Hepatocyte (in vitro differentiated cells): Measurements from ENCODE around the gene IFNL3. TPM values are rescaled to one million over a fixed set of nuclear protein-coding genes. Genes with fewer than 3 reads are reported as not detected.

ENCODE experiments used
- DNase-seq: peaks from one replicate; pipeline ENCODE4 v3.0.0-alpha.2; 2016; ENCODE audit warnings: low spot score
- H2AFZ ChIP-seq: fragments of 200-600 bp; sonication (generic); 2 replicates; pipeline ENCODE4 v1.6.0; 2016; ENCODE audit warnings: antibody characterized with exemption, mild to moderate bottlenecking
- H3K27ac ChIP-seq: fragments of 200-600 bp; sonication (generic); 2 replicates; pipeline ENCODE4 v1.5.1; 2016; ENCODE audit warnings: mild to moderate bottlenecking
- H3K27me3 ChIP-seq: fragments of 200-600 bp; sonication (generic); 2 replicates; pipeline ENCODE4 v1.6.1; 2016
- H3K36me3 ChIP-seq: fragments of 200-600 bp; sonication (generic); replicated peaks from 2 replicates; pipeline ENCODE4 v1.5.1; 2016; ENCODE audit warnings: low read depth; ENCODE audit not compliant: insufficient read depth
- H3K4me1 ChIP-seq: fragments of 200-600 bp; sonication (generic); 2 replicates; pipeline ENCODE4 v1.5.1; 2016; ENCODE audit warnings: mild to moderate bottlenecking, moderate library complexity; ENCODE audit not compliant: insufficient read depth
- H3K4me2 ChIP-seq: fragments of 200-600 bp; sonication (generic); 2 replicates; pipeline ENCODE4 v1.6.0; 2016
- H3K4me3 ChIP-seq: fragments of 200-600 bp; sonication (generic); 2 replicates; pipeline ENCODE4 v1.5.1; 2016; ENCODE audit warnings: mild to moderate bottlenecking
- H3K79me2 ChIP-seq: fragments of 200-600 bp; sonication (generic); 2 replicates; pipeline ENCODE4 v1.6.0; 2017; ENCODE audit warnings: mild to moderate bottlenecking
- H3K9me2 ChIP-seq: fragments of 200-600 bp; sonication (generic); replicated peaks from 2 replicates; pipeline ENCODE4 v1.6.0; 2017; ENCODE audit warnings: mild to moderate bottlenecking; ENCODE audit not compliant: insufficient read depth
- H3K9me3 ChIP-seq: fragments of 200-600 bp; sonication (generic); 2 replicates; pipeline ENCODE4 v1.5.1; 2016; ENCODE audit warnings: low read depth, mild to moderate bottlenecking
- H4K20me1 ChIP-seq: fragments of 200-600 bp; sonication (generic); 2 replicates; pipeline ENCODE4 v1.6.0; 2016; ENCODE audit warnings: mild to moderate bottlenecking; ENCODE audit not compliant: insufficient read depth, poor library complexity, severe bottlenecking
- EZH2 ChIP-seq: fragments of 200-600 bp; sonication (generic); IDR thresholded peaks from 2 replicates; pipeline ENCODE4 v1.6.1; 2016; ENCODE audit warnings: antibody characterized with exemption, mild to moderate bottlenecking, borderline replicate concordance
- EZH2phosphoT487 ChIP-seq: fragments of 200-600 bp; sonication (generic); IDR thresholded peaks from one replicate; pipeline ENCODE4 v1.6.1; 2018; ENCODE audit warnings: antibody characterized with exemption, mild to moderate bottlenecking, low read depth, moderate library complexity; ENCODE audit not compliant: unreplicated experiment, severe bottlenecking
- WGBS: methylation state at CpG from one replicate; pipeline ENCODE4 v1.1.6; 2016; ENCODE audit warnings: low lambda C conversion rate; ENCODE audit errors: missing lambda C conversion rate; 5-methylcytosine and 5-hydroxymethylcytosine counted together
- polyA plus RNA-seq: library from polyadenylated mRNA; unstranded; fragments of >200 nt; fragmentation: Nextera tagmentation; extraction: Ambion mirVana; gene quantifications from 2 replicates; pipeline ENCODE4 v1.2.1, GENCODE V29; 2016
- total RNA-seq: library from RNA; depleted of rRNA; stranded (reverse); fragments of >200 nt; gene quantifications from 2 replicates; pipeline ENCODE4 v1.2.3, GENCODE V29; 2014
- TF ChIP-seq, protein P1 (sequence below): fragments of 200-600 bp; sonication (generic); IDR thresholded peaks from 2 replicates; pipeline ENCODE4 v1.5.1; 2016; ENCODE audit warnings: antibody characterized with exemption, mild to moderate bottlenecking; ENCODE audit not compliant: poor library complexity

The IFNL3 gene
- total and polyA plus RNA-seq, 2 experiments from 2014 or later = not detected

DNA sequence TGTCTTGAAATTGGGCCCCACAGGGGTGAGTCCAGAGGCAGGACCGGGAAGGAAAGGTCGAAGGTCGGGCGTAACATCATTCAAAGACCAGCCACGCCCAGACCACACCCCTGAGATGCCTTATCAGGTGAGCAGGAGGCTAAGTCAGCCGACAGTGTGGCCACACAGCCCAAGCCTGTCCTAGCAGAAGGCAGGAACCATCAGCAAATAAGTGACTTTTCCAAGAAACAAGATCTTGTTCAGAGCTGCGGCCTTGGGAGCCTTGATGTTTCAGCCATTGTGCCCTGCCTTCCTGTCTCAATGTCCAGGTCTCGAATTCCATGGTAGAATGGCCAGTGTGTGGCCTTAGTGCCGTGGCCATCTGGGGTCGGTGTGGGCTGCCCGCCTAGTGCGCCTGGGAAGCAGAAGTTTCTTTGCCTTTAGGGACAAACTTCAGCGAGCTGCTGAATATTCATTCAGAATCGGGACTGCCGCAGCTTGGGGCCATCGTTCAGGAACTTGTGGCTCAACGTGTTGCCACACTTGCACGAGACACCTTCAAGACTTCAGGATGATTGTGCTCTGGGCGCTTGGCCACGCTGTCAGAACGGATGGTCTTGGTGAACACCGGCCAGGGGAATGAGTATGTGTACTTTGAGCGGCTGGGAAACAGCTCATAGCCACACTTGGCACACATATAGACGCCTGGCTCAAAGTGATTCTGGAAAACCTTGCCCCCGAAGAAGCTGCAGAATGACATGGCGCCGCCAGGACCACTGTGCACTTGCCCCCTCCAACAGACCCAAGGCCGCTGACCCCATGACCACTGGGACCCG is 9.9 kb upstream of the IFNL3 start:
- Histone ChIP-seq H3K27ac (no peak overlapping the region), H4K20me1 (no peaks in the 10 kb centered on the region), H3K9me3 (no peaks in the 10 kb centered on the region), H3K36me3 (no peaks in the 10 kb centered on the region), H3K4me3 (no peak overlapping the region), H2AFZ (no peak overlapping the region), H3K4me2 (no peak overlapping the region), H3K9me2 (no peaks in the 10 kb centered on the region), H3K4me1 (no peaks in the 10 kb centered on the region), H3K79me2 (no peaks in the 10 kb centered on the region), H3K27me3 (peaks cover 5% of the 10 kb centered on the region)
- DNase-seq = no peak
- WGBS = 89% methylated on average over 29 of the region's 29 CpGs
- TF ChIP-seq EZH2phosphoT487 = no peak
- TF ChIP-seq EZH2 = no peak
- TF ChIP-seq, protein P1, sequence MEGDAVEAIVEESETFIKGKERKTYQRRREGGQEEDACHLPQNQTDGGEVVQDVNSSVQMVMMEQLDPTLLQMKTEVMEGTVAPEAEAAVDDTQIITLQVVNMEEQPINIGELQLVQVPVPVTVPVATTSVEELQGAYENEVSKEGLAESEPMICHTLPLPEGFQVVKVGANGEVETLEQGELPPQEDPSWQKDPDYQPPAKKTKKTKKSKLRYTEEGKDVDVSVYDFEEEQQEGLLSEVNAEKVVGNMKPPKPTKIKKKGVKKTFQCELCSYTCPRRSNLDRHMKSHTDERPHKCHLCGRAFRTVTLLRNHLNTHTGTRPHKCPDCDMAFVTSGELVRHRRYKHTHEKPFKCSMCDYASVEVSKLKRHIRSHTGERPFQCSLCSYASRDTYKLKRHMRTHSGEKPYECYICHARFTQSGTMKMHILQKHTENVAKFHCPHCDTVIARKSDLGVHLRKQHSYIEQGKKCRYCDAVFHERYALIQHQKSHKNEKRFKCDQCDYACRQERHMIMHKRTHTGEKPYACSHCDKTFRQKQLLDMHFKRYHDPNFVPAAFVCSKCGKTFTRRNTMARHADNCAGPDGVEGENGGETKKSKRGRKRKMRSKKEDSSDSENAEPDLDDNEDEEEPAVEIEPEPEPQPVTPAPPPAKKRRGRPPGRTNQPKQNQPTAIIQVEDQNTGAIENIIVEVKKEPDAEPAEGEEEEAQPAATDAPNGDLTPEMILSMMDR = no peak

DNA sequence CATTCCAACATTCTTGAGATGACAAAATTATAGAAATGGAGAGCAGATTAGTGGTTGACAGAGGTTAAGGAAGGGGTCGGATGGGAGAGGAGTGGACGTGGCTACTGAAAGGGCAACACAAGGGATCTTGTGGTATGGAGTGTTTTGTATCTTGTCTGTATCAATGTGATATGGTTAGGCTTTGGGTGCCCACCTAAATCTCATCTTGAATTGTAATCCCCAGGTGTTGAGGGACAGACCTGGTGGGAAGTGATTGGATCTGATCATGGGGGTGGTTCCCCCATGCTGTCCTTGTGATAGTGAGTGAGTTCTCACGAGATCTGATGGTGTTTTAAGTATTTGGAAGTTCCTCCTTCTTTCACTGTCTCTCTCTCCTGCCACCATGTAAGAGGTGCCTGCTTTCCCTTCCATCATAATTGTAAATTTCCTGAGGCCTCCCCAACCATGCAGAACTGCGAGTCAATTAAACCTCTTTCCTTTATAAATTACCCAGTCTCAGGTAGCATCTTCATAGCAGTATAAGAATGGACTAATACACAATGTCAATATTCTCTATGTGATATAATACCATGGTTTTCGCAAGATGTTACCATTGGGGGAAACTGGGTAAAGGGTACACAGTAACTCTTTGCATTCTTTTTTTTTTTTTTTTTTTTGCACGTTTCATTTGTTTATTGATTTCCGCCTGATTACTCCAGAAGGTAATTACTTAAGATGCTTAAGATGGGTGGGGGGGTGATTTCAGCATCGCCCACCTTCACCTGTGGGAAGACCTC is 8.8 kb upstream of the IFNL3 start:
- no peak overlapping the region for H3K4me2 ChIP-seq
- H3K9me3 ChIP-seq = no peaks in the 10 kb centered on the region
- no peak for DNase-seq
- H3K4me3 ChIP-seq = no peak overlapping the region
- H3K27me3 ChIP-seq = peaks cover 17% of the 10 kb centered on the region
- 90% methylated on average over 8 of the region's 8 CpGs for WGBS
- TF ChIP-seq, protein P1 = no peak
- TF ChIP-seq EZH2 = no peak
- no peak for TF ChIP-seq EZH2phosphoT487
- no peak overlapping the region for H2AFZ ChIP-seq
- H4K20me1 ChIP-seq = no peaks in the 10 kb centered on the region
- no peak overlapping the region for H3K27ac ChIP-seq
- H3K36me3 ChIP-seq = no peaks in the 10 kb centered on the region
- H3K9me2 ChIP-seq = no peaks in the 10 kb centered on the region
- no peaks in the 10 kb centered on the region for H3K79me2 ChIP-seq
- H3K4me1 ChIP-seq = no peaks in the 10 kb centered on the region

DNA sequence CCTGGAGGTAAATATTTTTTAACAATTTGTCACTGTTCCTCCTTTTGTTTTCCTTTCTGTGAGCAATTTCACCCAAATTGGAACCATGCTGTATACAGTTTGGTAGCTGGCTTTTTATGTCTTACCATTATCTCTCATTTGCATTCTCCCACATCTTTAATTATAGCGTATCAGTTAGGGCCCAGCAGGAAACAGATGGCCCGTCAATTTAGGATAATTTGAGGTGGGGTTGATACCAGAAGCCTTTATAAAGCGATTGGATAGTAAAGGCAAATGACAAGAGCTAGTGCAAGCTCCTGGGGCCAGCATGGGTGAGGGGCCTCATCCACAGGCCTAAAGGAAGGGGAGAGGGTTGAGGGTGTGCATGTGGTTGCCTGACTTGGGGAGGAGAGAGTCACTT is 7.7 kb upstream of the IFNL3 start:
- Histone ChIP-seq H2AFZ (no peak overlapping the region), H3K4me2 (no peak overlapping the region), H3K4me1 (peaks cover 4% of the 10 kb centered on the region), H3K9me3 (no peaks in the 10 kb centered on the region), H3K36me3 (no peaks in the 10 kb centered on the region), H3K9me2 (no peaks in the 10 kb centered on the region), H3K27ac (no peak overlapping the region), H3K27me3 (peaks cover 26% of the 10 kb centered on the region), H3K4me3 (no peak overlapping the region), H3K79me2 (no peaks in the 10 kb centered on the region), H4K20me1 (no peaks in the 10 kb centered on the region)
- DNase-seq = no peak
- 80% methylated on average over 3 of the region's 3 CpGs for WGBS
- TF ChIP-seq, protein P1 = no peak
- no peak for TF ChIP-seq EZH2phosphoT487
- TF ChIP-seq EZH2 = no peak
